GM19240 (cell line): ENCODE measurements around the gene PCDH12.

Experiments used
- DNase-seq: peaks from one replicate; pipeline ENCODE4 v3.0.0; 2011; ENCODE audit warnings: low spot score; ENCODE audit not compliant: insufficient read length

The PCDH12 gene

DNA sequence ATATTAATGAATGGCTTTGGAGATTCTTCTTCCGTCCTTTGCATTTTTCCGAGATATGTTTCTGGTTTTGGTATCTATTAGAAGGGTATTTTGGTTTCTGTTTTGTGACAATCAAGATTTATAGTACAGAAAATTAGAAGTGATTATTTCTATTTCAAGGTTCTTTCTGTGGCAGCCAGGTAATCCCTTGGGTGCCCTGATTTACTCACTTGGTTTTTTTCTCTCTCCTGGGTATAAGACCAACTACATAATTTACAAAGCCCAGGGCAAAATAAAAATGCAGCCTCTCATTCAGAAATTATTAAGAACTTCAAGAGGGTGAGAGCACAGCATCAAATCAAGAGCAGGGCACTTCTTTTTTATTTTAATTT lies 8.9 kb upstream of the PCDH12 start:
- no peak for DNase-seq

DNA sequence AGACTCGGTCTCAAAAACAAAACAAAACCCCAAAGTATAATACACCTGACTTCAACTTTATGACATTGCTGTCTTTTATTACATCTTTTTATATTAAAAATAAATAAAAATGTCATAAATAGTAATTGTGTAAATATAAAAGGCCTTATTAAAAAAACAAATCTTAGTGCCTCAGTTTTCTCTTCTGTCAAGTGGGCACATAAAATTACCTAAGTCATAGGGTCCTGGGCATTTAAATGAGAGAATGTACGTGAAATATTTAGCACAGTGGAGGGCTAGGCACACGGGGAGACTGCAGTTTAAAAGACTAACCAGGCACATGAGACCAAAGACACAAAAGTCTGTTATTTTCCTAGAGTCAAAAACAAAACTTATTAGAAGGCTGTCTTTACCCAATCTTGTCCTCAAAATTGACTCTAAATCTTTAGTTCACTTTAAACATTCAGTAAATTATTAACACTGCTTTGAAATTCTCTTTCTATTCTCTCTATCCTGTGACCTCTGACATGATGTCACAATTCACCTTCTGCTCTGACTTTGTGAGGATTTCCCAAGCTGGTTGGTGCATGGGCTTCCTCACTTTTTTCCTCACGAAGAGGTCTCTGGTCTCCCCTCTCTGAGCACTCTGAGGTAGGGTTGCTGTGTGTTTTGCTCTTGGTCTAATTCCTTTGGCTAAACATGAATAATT lies 8.4 kb upstream of the PCDH12 start:
- no peak for DNase-seq

DNA sequence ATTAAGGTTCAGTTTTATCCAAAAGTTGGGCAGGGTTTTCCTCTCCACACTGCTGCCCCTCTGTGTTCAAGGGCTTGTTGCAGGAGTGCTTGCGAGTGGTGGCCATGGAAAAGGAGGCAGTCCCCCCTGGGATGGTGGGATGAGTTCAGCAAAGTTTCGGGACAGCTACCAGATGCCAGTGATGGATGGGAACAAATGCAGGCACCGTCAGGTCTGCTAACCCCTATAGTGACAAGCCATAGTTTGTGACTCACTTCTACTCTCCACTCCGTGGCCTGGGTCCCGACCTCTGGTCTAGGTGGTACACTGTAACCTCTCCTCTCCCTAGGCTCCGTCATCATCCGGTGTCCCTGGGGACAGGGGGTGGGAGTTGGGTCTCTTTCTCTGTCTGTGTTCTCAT lies 7.1 kb upstream of the PCDH12 start:
- no peak for DNase-seq

DNA sequence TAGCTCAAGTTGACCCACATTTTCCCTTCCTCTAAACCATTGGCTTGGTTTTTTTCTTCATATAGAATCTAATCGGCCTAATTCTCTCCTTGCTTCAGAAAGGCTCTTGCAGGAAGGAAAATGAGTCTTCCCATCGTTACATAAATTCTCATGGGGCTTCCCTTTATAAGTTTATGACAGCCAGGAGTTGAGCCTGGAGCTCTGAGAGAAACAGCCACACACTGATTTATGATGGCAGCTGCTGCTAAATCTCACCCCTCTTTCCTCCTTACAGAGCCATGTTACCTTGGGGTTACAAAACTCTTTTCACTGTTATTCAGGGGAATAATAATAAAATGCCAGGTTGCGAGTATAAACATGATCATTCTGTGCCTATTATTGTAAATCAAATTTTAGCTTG lies 5.7 kb upstream of the PCDH12 start:
- DNase-seq, result no peak

DNA sequence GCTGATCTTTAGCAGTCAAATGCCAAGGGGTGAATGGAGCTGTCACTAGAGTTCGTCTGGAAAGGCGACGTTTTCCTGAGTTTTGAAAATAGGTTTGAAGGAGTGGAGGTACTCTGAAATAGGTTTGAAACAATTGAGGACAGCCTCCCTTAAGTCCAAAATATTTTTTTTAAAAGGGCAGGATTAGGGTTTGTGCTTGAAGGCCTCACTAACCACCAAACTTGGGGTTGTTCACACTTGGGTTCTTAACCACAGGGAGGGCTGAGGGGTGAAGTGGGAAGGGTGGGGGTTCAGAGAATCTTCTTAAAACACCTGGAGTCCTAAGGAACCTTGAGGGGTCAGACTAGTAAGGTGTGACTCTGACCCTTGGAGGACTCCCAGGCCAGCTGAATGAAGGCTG lies 3.5 kb upstream of the PCDH12 start:
- DNase-seq, result no peak

DNA sequence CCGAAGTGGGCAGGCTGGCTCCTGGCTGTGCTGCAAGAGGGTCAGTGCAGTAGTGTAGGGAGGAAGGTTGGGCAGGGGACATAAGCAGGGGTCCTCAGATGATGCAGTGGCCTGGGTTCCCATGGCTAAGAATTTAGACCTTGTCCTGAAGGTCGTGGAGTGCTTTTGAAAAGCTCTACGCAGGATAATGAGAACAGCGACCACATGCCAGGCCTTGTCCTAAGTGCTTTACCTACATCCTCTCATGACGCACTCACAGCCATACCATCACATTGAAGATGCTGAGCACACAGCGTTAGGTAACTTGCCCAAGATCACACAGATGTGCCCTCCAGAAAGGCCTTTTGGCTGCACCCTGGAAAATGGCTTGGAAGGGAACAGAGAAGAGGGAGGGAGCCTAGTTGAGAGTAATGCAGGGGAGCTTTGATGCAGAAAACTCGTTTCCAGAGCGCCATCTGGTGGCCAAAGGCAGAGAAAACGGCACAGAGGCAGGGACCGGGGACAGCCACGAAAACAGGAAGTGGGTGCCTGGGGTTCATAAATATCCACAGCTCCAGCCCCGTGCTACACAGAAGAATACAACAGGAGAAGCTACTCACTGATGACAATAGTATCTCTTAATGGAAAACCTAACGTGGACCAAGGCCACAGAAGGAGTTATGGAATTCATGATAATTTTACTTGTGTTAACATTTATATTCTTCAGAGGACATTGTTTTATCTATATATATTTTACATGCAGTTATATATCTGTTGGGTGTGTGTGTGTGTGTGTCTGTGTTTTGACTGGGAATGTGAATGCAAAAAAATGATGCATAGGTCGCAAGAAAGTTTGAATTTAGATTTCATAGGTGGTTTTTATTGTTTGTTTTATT lies 2.7 kb upstream of the PCDH12 start:
- DNase-seq, result peak; percentile 79

DNA sequence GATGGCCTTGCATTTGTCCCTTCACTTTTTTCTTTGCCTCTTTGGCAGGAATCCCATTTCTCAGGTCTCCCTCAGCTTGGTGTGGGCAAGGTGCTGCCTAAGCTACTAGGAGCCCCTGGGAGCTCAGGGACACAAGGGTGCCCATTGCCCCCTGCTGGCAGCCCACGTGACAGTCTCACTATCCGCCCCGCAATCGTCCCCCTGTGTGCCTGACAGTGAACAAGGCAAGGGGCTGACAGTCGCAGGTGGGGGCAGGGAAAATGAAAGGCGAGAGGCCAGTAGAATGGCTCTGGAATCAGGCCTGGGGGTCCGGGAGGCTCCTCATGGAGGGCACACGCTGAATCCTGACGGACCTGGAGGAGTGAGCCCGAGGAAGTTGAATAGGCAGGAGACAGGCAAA lies 2.0 kb upstream of the PCDH12 start:
- DNase-seq, result no peak

DNA sequence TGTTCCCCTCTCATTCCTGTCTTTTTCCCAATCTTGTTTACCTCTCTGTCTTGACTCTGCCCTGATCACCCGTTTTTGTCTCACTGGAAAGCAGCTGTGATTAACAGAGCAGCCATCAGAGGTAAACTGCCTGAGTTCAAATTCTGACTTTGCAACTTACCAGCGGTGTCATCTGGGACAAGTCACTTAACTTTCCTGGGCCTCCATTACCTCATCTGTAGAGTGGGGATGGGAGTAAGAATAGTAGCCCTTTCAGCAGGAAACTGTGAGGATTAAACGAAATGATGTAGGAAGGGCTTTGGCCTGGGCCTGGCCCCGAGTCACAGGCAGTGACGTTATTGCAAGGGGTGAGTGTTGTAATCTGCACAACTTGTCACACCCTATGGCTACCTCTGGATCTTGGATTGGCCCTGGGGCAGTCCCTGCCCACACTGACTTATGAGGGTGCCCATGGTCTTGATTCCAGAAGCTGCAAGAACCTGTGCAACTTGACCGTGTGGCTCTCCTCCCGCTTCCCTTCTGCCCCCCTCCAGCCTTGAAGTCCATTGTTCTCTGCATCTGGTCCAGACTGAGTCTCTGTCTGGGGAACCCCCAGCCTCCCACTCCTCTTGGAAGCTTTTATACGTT lies 657 bp upstream of the PCDH12 start:
- no peak for DNase-seq

DNA sequence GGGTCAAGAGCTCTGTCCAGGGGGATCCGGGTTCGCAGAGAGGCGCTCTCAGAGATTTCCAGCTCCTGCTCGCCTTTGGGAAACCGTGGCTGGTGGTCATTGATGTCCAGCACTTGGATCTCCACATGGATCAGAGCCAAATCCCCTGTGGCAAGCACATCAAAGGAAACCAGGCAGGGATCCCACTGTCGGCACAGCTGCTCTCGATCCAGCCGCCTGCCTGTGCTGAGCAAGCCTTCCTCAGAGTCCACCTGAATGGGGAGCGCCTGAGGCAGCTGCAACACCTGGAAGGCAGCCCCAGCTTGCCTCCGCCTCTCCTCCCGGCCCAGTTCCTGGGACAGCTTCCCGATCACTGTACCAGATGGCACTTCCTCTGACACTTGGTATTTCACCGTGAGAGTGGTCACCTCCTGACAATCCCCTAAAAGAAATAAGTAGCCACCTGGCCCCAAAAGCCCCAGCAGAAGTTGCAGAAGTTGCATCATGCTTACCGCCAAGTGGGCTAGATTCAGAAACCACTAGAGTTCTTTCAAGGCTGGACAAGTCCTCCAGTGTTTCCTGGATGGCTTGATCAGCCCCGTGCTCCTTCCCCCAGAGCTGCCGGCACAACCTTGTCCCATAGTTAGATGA lies 520 bp downstream of the PCDH12 start:
- DNase-seq, result no peak

DNA sequence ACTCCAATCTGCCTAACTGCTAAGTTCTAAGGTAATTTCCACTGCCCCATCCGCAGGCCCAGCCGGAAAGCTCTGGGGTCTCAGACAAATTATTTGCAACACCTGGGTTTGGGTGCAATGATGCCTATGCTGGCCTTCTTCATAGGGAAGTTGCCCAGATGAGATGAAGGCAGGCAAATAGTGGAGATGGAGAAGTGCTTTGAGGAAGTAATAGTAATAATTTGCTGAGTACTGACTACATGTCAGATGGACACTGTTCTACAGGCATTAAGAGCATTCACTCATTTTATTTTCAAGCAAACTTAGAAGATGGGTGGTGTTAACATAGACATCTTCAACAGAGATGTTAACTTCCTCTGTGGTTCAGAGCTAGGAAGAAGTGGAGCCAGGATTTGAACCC lies 3.8 kb downstream of the PCDH12 start:
- DNase-seq, result no peak

DNA sequence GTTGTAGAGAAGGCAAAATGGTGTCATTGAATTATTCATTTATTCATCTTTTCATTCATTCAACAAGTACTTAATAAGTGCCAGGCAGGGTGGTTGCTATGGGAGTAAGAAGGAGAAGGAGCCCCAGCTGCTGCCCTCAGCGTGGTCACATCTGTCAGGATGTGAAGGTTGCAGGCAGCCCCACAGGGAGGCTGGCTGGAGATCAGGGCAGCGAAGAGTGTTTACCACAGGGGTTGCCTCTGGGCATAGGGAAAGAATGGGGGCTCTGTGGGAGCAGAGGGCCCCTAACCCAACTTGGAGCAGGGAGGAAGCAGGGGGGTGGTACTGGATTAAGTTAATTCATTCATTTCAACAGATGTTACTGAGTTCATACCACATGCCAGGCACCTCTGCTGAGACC lies 6.0 kb downstream of the PCDH12 start:
- DNase-seq, result no peak

DNA sequence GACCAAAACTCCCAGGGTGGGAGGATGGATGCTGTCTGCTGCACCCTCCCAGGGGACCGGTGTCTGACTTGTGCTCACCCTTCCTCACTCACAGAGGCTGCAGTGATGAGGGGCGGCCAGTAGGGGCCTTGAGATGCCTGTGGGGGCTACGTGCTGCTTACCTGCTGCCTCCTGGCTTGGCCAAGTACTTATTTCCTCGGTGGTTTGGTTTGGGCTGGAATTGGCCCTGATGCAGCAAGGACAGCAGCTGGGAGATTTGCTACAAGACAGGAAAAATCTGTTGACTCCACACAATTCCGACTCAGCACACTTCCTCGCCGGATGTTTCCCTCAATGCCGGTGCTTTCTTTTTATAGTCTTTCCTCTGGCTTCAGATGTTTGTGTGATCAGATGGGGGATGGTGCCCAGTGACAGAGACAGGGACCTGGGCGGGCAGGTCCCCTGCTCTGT lies 6.6 kb downstream of the PCDH12 start:
- DNase-seq, result peak; percentile 72

DNA sequence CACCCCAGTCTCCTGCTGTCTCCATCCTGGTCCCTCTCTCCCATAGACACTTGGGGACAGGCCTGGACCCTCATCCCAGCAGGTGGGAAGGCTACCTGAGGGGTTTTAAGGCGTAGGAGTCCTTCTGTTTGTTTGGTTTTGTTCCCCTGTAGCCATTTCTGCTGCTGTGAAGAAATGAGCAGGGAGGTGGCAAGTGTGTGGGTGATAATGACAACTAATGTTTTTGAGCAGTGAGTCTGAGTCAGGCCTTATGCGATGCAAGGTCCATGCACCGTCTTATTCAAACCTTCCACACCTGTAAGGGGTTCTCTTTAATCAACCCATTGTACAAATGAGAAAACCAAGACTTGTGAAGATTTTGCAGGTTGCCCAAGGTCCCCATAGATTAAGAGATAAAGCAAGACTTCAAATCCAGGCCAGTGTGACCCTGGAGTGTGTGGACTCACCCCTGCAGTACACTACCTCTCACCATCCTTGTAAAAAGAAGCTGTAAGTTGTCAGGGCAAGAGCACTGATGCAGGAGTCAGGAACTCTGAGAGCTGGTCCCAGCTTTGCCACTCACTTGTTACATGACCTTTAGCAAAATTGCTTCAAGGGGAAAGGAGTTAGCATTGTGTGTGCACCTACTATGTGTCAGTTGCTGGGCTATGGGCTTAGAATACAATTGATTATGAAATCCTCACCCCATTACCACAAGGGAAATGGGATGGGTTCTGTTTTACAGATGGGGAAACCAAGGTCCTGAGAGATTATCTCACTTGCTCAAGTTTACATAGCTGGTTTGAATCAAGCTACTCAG lies 7.6 kb downstream of the PCDH12 start:
- no peak for DNase-seq

DNA sequence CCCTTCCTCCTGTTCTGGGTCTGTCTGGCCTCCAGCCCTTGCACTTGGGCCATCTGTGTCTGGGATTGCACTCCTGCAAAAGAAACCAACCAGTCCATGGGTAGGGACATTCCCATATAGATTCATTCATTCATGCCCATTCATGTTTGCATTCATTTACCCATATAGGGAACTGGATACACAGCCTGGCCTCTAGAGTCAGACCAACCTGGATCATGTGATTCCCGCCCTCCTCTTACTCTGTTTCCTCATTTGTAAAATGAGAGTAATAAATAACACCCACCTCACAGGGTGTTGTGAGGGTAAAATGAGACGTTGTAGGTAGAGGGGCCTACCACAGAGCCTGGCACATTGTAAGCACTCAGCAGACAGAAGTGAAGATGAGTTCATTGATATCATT lies 8.5 kb downstream of the PCDH12 start:
- no peak for DNase-seq

DNA sequence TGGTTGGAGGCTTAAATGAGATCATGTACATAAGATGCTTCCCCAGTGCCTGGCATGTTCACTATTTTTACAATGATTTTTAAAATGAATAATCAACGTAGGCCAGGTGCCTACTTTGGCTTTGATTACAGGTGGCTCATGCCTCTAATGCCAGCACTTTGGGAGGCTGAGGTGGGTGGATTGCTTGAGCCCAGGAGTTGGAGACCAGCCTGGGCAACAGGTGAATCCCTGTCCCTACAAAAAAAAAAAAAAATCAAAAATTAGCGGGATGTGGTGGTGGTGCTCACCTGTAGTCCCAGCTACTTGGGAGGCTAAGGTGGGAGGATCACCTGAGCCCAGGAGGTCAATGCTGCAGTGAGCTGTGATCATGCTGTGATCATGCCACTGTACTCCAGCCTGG lies 9.2 kb downstream of the PCDH12 start:
- DNase-seq, result no peak

DNA sequence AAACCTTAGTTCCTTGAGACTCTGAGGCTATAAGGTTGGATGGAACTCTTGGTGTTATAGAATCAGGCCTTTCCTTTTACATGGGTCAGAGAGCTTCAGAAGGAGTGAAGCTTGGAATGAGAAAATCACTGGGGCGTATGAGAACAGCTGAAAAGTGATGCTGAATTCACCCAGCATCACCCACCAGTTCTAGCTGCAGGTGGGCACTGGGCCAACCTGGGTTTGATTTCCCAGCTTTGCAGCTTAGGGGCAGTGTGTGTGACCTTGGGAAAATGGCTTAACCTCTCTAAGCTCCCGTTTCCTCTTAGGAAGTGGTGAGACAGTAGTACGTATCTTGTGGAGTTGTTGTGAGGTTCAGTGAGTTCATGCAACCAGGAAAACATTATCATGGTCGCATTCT lies 10.7 kb downstream of the PCDH12 start:
- no peak for DNase-seq

DNA sequence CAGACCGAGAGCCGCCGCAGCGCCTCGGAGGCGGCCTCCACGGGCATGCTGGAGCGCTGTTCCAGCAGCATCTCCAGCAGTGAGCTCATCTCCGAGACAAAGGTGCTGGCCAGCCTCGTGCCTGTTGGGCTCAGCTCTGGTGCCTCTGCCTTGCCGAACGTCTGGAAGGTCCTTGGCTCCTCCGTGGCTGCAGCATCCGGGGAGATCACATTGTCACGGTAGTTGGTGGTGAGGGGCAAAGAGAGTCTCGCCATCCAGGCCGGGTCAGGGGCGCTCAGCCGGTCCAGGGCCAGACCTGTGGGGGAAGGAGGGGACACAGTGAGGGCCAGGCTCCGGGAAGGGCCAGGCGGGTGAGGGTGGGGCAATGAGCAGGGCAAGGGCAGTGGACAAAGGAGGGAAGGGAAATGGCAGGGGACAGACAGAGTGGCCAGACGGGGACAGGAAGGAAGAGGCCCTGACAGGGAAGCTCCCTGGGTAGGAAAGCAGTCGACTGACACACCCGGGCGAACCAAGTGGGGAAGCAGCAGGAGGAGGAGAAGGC lies 12.4 kb downstream of the PCDH12 start:
- no peak for DNase-seq

DNA sequence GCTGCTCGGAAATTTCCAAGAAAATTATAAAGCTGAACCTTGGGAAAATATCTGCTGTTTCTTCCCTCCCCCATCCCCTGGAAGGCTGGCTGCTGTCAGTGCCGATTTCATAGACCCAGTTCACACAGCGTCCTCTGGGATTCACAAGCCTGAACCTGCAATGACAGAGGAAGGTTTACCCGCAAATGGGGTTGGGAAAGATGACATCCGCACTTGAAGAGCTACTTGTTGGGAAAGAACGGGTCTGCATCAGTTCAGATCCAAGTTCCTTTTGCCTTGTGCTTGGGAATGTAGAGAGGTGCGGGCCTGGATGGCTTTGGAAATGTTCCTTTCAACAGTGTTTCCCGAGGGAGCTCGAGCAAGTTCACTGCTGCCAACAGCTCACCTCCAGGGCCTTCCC lies 13.9 kb downstream of the PCDH12 start:
- no peak for DNase-seq

DNA sequence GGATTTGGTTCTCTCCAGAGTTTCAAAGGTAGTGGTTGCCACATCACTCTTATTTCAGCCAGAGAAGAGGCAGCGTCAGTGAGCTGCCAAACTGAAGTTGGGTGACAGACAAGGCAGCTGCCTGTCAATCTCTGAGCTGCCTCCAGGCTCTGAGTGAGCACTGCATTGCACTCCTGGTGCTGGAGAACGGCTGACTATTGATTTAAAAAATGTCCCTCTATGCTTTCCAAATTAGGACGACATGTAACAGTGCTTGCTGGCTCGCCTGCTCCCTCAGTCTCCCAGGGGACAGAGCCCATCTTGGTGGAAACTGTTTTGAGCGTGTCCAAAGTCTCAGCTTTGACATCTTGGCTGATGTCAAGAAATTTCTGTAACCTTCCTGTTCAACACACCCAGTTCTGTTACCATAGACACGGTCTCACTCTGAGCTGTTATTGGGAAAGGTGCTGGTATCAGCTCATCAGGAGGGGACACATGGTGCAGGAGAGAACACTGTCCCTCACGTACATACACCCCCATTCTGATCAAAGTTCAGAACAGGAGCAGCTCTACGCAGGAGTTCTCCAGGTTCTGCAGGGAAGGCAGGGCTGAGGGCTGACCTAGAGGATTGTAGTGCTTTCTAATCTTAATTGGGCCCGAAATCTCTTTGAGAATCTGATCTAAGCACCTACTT lies 15.7 kb downstream of the PCDH12 start:
- DNase-seq, result no peak

DNA sequence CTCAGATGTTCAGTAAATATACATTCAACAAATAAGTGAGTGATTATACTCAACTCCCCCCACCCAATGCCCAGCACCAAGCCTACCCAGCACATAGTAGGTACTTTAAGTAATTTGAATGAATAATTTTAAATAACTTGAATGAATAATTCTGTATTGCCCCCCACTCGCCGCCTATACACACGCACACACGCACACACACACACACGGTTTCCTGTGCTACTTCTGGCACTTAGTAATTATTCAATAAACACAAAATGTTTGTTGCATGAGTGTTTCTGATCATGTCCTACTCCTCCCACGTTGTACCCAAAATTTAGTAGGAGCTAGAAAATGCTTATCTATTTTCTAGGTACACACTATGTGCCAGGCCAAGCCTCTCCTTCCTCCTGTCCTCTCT lies 16.2 kb downstream of the PCDH12 start:
- no peak for DNase-seq
